ENCODE data around the gene CROCC. TPM values are rescaled to one million over a fixed set of nuclear protein-coding genes. Genes with fewer than 3 reads are reported as not detected.

CROCC gene
- total and polyA plus RNA-seq, 7 experiments from 2014 or later: 1.4 to 84.8 (median 61.9) TPM

DNA sequence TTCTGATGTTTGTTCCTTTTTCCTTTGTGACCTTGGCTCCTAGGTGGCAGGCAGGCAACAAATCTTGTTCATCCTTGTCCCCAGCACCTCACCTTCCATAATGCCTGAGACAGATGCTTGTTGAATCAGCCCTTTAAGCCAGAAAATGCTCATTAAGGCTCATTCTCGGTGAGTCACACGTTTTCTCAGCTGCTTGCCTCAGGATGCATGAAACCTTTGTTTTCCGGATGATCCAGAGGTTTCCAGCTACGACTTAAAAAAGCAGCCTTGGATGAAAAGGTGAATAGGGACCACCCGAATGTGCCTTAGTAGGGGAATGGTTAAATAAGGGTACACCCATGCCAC, 94.6 kb downstream of the CROCC start:
- ChIA-PET POLR2A (no interaction called here), CTCF (no interaction called here)
- peaks cover 0 to 2% (median 0%) of the 10 kb centered on the region in 5 donors for H3K27me3 Mint-ChIP-seq
- peak overlapping the region in 1 of 9 donors; percentile 5 for H3K27ac Mint-ChIP-seq
- ATAC-seq (no peak), DNase-seq (no peak)
- no peaks in the 10 kb centered on the region for H3K9me3 ChIP-seq (ENCODE audit: control insufficient read depth in 2 of 3, low read length in 3 of 3)
- H3K36me3 Mint-ChIP-seq: peaks cover 6 to 23% (median 10%) of the 10 kb centered on the region in 5 donors
- H3K27ac ChIP-seq (ENCODE audit: low read depth, low read length): no peak overlapping the region
- peaks cover 7 to 39% (median 12%) of the 10 kb centered on the region in 3 experiments for H3K36me3 ChIP-seq (ENCODE audit: control insufficient read depth in 2 of 3, insufficient read depth in 3 of 3, low read length in 3 of 3)
- H3K4me3 ChIP-seq (ENCODE audit: low read length): no peak overlapping the region
- no peaks in the 10 kb centered on the region for H3K9me3 Mint-ChIP-seq
- H3K4me3 Mint-ChIP-seq: no peak overlapping the region
- no peaks in the 10 kb centered on the region for H3K27me3 ChIP-seq (ENCODE audit: control insufficient read depth in 2 of 2, insufficient read depth in 2 of 2, low read length in 2 of 2)
- peaks cover 4 to 6% of the 10 kb centered on the region in 2 donors for H3K4me1 ChIP-seq (ENCODE audit: control insufficient read depth in 2 of 2, insufficient read depth in 2 of 2, low read length in 2 of 2)
- peaks cover 0 to 27% (median 5%) of the 10 kb centered on the region in 7 donors for H3K4me1 Mint-ChIP-seq
- intact Hi-C loops (cut with micrococcal nuclease): loop anchor here (10.0 kb wide), 2 partner anchors 51 to 651 kb away; partner anchors contain the start of gene SZRD1 (in 1 of the 2)

DNA sequence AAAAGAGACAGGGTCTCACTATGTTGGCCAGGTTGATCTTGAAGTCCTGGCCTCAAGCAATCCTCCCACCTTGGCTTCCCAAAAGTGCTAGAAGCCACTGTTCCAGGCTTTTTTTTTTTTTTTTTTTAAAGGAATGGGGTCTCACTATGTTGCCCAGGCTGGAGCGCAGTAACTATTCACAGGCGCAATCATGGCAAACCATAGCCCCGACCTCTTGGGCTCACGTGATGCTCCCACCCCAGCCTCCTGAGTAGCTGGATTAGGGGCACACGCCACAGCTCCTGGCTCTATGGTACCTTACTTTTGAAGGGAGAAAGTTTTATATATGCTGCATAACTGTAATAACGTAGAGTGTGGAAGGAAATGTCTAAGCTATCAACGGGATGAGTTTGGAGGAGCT, 95.7 kb downstream of the CROCC start:
- ATAC-seq (no peak), DNase-seq (no peak)
- peaks cover 15 to 49% (median 19%) of the 10 kb centered on the region in 3 experiments for H3K36me3 ChIP-seq (ENCODE audit: control insufficient read depth in 2 of 3, insufficient read depth in 3 of 3, low read length in 3 of 3)
- Mint-ChIP-seq H3K27me3 (peaks cover 0 to 2% (median 0%) of the 10 kb centered on the region in 5 donors), H3K4me3 (no peak overlapping the region), H3K27ac (no peak overlapping the region), H3K9me3 (no peaks in the 10 kb centered on the region), H3K4me1 (peaks cover 0 to 24% (median 0%) of the 10 kb centered on the region in 7 donors), H3K36me3 (peaks cover 6 to 30% (median 10%) of the 10 kb centered on the region in 5 donors)
- POLR2A ChIA-PET: interaction anchor here (0.7 kb wide), 1 partner anchor 31 kb away, joined by 3 read pairs; no protein-coding TSS in a partner anchor
- no peak overlapping the region for H3K4me3 ChIP-seq (ENCODE audit: low read length)
- H3K27me3 ChIP-seq (ENCODE audit: control insufficient read depth in 2 of 2, insufficient read depth in 2 of 2, low read length in 2 of 2): no peaks in the 10 kb centered on the region
- CTCF ChIA-PET: no interaction called here
- no peak overlapping the region for H3K27ac ChIP-seq (ENCODE audit: low read depth, low read length)
- H3K4me1 ChIP-seq (ENCODE audit: control insufficient read depth in 2 of 2, insufficient read depth in 2 of 2, low read length in 2 of 2): peaks cover 0 to under 1% of the 10 kb centered on the region in 2 donors
- no peaks in the 10 kb centered on the region for H3K9me3 ChIP-seq (ENCODE audit: control insufficient read depth in 2 of 3, low read length in 3 of 3)
- intact Hi-C loops (cut with micrococcal nuclease): loop anchor here (10.0 kb wide), 2 partner anchors 53 to 653 kb away; partner anchors contain the start of gene SZRD1 (in 1 of the 2)

DNA sequence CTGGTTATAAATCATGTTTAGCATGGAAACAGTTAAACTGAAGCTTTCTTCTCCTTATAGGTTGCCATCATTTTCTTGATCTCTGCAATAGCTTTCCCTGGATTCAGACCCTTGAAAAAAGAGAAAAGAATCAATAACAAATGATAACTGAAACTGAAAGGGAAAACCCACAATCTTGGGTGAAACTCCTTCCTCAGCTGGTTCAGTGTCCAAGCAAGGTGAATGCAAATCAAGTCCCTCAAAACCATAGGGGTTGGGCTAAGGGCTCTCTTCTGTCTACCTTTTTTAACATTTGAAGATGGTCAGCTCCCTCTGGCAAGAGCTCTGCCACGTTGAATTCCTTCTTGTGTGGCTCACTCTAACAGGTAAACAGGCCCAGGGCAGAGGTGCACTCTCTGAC, 97.1 kb downstream of the CROCC start:
- Mint-ChIP-seq H3K27me3 (no peaks in the 10 kb centered on the region), H3K27ac (peak overlapping the region in 4 of 9 donors; percentile 5 to 82 (median 42)), H3K4me1 (peaks cover 0 to 22% (median 0%) of the 10 kb centered on the region in 7 donors), H3K36me3 (peaks cover 9 to 43% (median 15%) of the 10 kb centered on the region in 5 donors), H3K9me3 (no peaks in the 10 kb centered on the region), H3K4me3 (peak overlapping the region in 1 of 10 donors; percentile 11)
- H3K36me3 ChIP-seq (ENCODE audit: control insufficient read depth in 2 of 3, insufficient read depth in 3 of 3, low read length in 3 of 3): peaks cover 22 to 63% (median 24%) of the 10 kb centered on the region in 3 experiments
- no peaks in the 10 kb centered on the region for H3K27me3 ChIP-seq (ENCODE audit: control insufficient read depth in 2 of 2, insufficient read depth in 2 of 2, low read length in 2 of 2)
- no peaks in the 10 kb centered on the region for H3K4me1 ChIP-seq (ENCODE audit: control insufficient read depth in 2 of 2, insufficient read depth in 2 of 2, low read length in 2 of 2)
- no peak overlapping the region for H3K27ac ChIP-seq (ENCODE audit: low read depth, low read length)
- intact Hi-C loops (cut with micrococcal nuclease): loop anchor here (10.0 kb wide), 2 partner anchors 54 to 654 kb away; partner anchors contain the start of gene SZRD1 (in 1 of the 2)
- DNase-seq: no peak
- H3K4me3 ChIP-seq (ENCODE audit: low read length): no peak overlapping the region
- H3K9me3 ChIP-seq (ENCODE audit: control insufficient read depth in 2 of 3, low read length in 3 of 3): no peaks in the 10 kb centered on the region
- no peak for ATAC-seq
- ChIA-PET CTCF (no interaction called here), POLR2A (interaction anchor here (0.6 to 0.7 kb wide), 2 partner anchors 38 to 55 kb away, joined by 3 read pairs; partner anchors contain the start of gene MFAP2)

DNA sequence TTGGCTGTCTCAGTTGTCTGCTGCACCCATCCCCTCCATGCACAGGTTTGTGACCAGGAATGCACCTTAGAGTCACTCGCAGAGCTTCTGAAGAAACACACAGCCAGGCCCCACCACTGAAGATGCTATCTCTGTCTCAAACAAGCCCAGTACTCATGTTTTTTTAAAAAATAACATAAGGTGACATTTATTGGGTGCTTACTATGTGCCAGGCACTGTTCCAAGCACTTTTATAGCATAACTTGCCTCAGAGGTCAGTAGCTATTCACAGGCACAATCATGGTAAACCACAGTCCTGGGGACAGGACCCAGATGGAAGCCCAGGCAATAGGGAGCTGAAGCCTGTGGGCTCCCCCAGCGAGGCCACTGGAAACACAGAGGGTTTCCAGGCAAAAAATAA, 98.8 kb downstream of the CROCC start:
- no peaks in the 10 kb centered on the region for H3K9me3 Mint-ChIP-seq
- H3K36me3 ChIP-seq (ENCODE audit: control insufficient read depth in 2 of 3, insufficient read depth in 3 of 3, low read length in 3 of 3): peaks cover 24 to 78% (median 31%) of the 10 kb centered on the region in 3 experiments
- H3K4me1 Mint-ChIP-seq: peaks cover 0 to 18% (median 0%) of the 10 kb centered on the region in 7 donors
- DNase-seq (no peak), ATAC-seq (no peak)
- H3K27ac Mint-ChIP-seq: peak overlapping the region in 1 of 9 donors; percentile 6
- H3K36me3 Mint-ChIP-seq: peaks cover 9 to 55% (median 19%) of the 10 kb centered on the region in 5 donors
- no peak overlapping the region for H3K4me3 ChIP-seq (ENCODE audit: low read length)
- H3K4me3 Mint-ChIP-seq: no peak overlapping the region
- ChIA-PET CTCF (no interaction called here), POLR2A (no interaction called here)
- no peaks in the 10 kb centered on the region for H3K9me3 ChIP-seq (ENCODE audit: control insufficient read depth in 2 of 3, low read length in 3 of 3)
- no peaks in the 10 kb centered on the region for H3K4me1 ChIP-seq (ENCODE audit: control insufficient read depth in 2 of 2, insufficient read depth in 2 of 2, low read length in 2 of 2)
- H3K27me3 Mint-ChIP-seq: no peaks in the 10 kb centered on the region
- no peaks in the 10 kb centered on the region for H3K27me3 ChIP-seq (ENCODE audit: control insufficient read depth in 2 of 2, insufficient read depth in 2 of 2, low read length in 2 of 2)
- intact Hi-C loops (cut with micrococcal nuclease): no loop called here
- H3K27ac ChIP-seq (ENCODE audit: low read depth, low read length): no peak overlapping the region

DNA sequence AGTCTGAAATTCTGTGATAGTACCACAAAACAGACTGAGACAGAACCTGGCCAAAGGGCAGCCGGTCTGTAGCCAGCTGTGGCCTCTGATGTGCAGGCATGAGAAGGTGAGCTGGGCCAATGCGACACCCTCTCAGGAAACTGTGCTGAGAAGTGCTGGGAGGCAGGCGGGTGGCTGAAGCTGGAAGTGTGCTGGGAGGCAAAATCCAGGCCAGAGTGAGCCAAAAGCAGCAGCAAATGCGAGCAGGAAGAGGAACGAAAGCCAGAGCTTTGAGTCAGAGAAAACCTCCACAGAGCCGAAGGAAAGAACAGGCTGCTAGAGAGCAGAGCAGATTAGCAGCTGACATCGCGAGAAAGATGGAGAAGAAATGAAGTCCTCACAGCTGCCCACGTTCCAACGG, 100.2 kb downstream of the CROCC start:
- DNase-seq (no peak), ATAC-seq (no peak)
- H3K36me3 ChIP-seq (ENCODE audit: control insufficient read depth in 2 of 3, insufficient read depth in 3 of 3, low read length in 3 of 3): peaks cover 24 to 92% (median 37%) of the 10 kb centered on the region in 3 experiments
- no peaks in the 10 kb centered on the region for H3K4me1 ChIP-seq (ENCODE audit: control insufficient read depth in 2 of 2, insufficient read depth in 2 of 2, low read length in 2 of 2)
- Mint-ChIP-seq H3K27ac (peak overlapping the region in 1 of 9 donors; percentile 74), H3K27me3 (no peaks in the 10 kb centered on the region), H3K36me3 (peaks cover 9 to 55% (median 19%) of the 10 kb centered on the region in 5 donors), H3K9me3 (no peaks in the 10 kb centered on the region), H3K4me1 (peaks cover 0 to 18% (median 0%) of the 10 kb centered on the region in 7 donors), H3K4me3 (no peak overlapping the region)
- POLR2A ChIA-PET: no interaction called here
- CTCF ChIA-PET: no interaction called here
- no peak overlapping the region for H3K4me3 ChIP-seq (ENCODE audit: low read length)
- H3K9me3 ChIP-seq (ENCODE audit: control insufficient read depth in 2 of 3, low read length in 3 of 3): no peaks in the 10 kb centered on the region
- intact Hi-C loops (cut with micrococcal nuclease): no loop called here
- H3K27me3 ChIP-seq (ENCODE audit: control insufficient read depth in 2 of 2, insufficient read depth in 2 of 2, low read length in 2 of 2): no peaks in the 10 kb centered on the region
- no peak overlapping the region for H3K27ac ChIP-seq (ENCODE audit: low read depth, low read length)

Other genes with a start within 250 kb of the CROCC start
- gene RNU1-4, start 181.4 kb upstream of the CROCC start, total RNA-seq: 1,000 to 10,000 TPM; 2,341 to 4,458 (median 3,337) TPM
- not detected for gene RNU1-4, start 181.4 kb upstream of the CROCC start, polyA plus RNA-seq
- 1,000 to 10,000 TPM; 2,341 to 4,458 (median 3,337) TPM for gene RNU1-2, start 26.0 kb upstream of the CROCC start, total RNA-seq
- not detected for gene RNU1-2, start 26.0 kb upstream of the CROCC start, polyA plus RNA-seq
- gene MFAP2, start 58.7 kb downstream of the CROCC start, total RNA-seq: not detected
- under 1 TPM in 1 of 2 donors, not detected in 1; 0.76 TPM for gene MFAP2, start 58.7 kb downstream of the CROCC start, polyA plus RNA-seq
- 10 to 100 TPM; 32.9 to 57.4 (median 42.1) TPM for gene ATP13A2, start 90.0 kb downstream of the CROCC start, total RNA-seq
- gene ATP13A2, start 90.0 kb downstream of the CROCC start, polyA plus RNA-seq: 10 to 100 TPM; 25.6 to 59.1 TPM
- 10 to 100 TPM; 53.3 to 81.3 (median 61.1) TPM for gene SDHB, start 132.1 kb downstream of the CROCC start, total RNA-seq
- 100 to 1,000 TPM; 127 to 147 TPM for gene SDHB, start 132.1 kb downstream of the CROCC start, polyA plus RNA-seq
- gene PADI2, start 197.5 kb downstream of the CROCC start, total RNA-seq: 10 to 100 TPM in 1 of 5 experiments, 1 to 10 TPM in 1, under 1 TPM in 3; 0.08 to 11.2 (median 0.12) TPM
- not detected for gene PADI2, start 197.5 kb downstream of the CROCC start, polyA plus RNA-seq